K562 (cell line): ENCODE data around the gene RELA. TPM values are rescaled to one million over a fixed set of nuclear protein-coding genes. Genes with fewer than 3 reads are reported as not detected.
A peak's percentile ranks its signal among the peaks of the same experiment; 100 is the strongest.

Source experiments
- ATAC-seq: fragments of 200-7000 bp; cut with Tn5 transposase; 3 replicates; pipeline ENCODE4 v1.9.1; 2020; ENCODE audit warnings: moderate library complexity
- BruUV-seq: library from RNA; stranded (reverse); fragments of 400-500 nt; replicated peaks from 2 replicates; lab custom pipeline; 2021; lab: Mats Ljungman, UMichigan
- CTCF ChIA-PET: fragments of 300-600 bp; formaldehyde crosslinking; extraction: SDS; loops from one replicate; lab custom pipeline; 2021; ENCODE audit warnings: low intra/inter-chr PET ratio; lab: Yijun Ruan, JAX
- POLR2A ChIA-PET: fragments of 300-600, 350-650 bp; sonication (Branson Sonifier 250); formaldehyde crosslinking; extraction: SDS; loops from one replicate; lab custom pipeline; 2021; ENCODE audit warnings: antibody characterized with exemption, inconsistent platforms; lab: Yijun Ruan, JAX
- DNase-seq, 4 experiments: peaks; one replicate each; pipeline versions ENCODE4 v3.0.0 to v3.0.0-alpha.2; 2011 to 2018; ENCODE audit warnings: low spot score in 3 of 4, mixed read lengths in 3 of 4; ENCODE audit errors: extremely low read depth in 1 of 4
- FAIRE-seq: peaks from 2 replicates; lab custom pipeline; 2011; peaks lifted over from hg19 to GRCh38; lab: Jason Lieb, UNC
- H2AFZ ChIP-seq: 2 replicates; pipeline ENCODE4 v1.6.0; 2011; ENCODE audit warnings: low read depth, low read length, control low read depth, inconsistent platforms
- H3K27ac ChIP-seq: fragments of 200-600 bp; 3 replicates; pipeline ENCODE4 v1.8.0; 2011; ENCODE audit warnings: low read depth, mild to moderate bottlenecking, control low read depth, inconsistent platforms, low read length, moderate library complexity, mixed read lengths; ENCODE audit errors: extremely low read depth
- H3K27me3 ChIP-seq, 2 experiments: fragments of 300-600 bp in 1 of 2; 2 replicates in 1 of 2; 3 replicates in 1 of 2; pipeline versions ENCODE4 v1.6.0 to v1.8.0; 2011; ENCODE audit warnings: inconsistent platforms in 2 of 2, low read length in 2 of 2, mild to moderate bottlenecking in 1 of 2, mixed read lengths in 1 of 2, moderate library complexity in 1 of 2; ENCODE audit not compliant: control insufficient read depth in 2 of 2, insufficient read depth in 2 of 2
- H3K36me3 ChIP-seq: fragments of 300-600 bp; 3 replicates; pipeline ENCODE4 v1.8.0; 2011; ENCODE audit warnings: mild to moderate bottlenecking, low read length, inconsistent platforms; ENCODE audit not compliant: control insufficient read depth, insufficient read depth
- H3K4me1 ChIP-seq, 2 experiments: fragments of 200-600 bp in 1 of 2; replicated peaks in 1 of 2; 2 replicates in 1 of 2; 3 replicates in 1 of 2; pipeline versions ENCODE4 v1.5.1 to v1.8.0; 2011; ENCODE audit warnings: inconsistent platforms in 2 of 2, low read length in 2 of 2, mild to moderate bottlenecking in 1 of 2, mixed read lengths in 1 of 2, moderate library complexity in 1 of 2; ENCODE audit not compliant: control insufficient read depth in 2 of 2, insufficient read depth in 2 of 2
- H3K4me2 ChIP-seq: 2 replicates; pipeline ENCODE4 v1.6.1; 2011; ENCODE audit warnings: low read length, control low read depth, inconsistent platforms, mixed read lengths; ENCODE audit not compliant: insufficient read depth
- H3K4me3 ChIP-seq: fragments of 200-600 bp; sonication (generic), shearing (Covaris generic); 2 replicates; pipeline ENCODE4 v1.5.1; 2016; ENCODE audit warnings: control low read depth, inconsistent platforms
- H3K79me2 ChIP-seq: fragments of 200-600 bp; 3 replicates; pipeline ENCODE4 v1.8.0; 2011; ENCODE audit warnings: low read length, inconsistent platforms; ENCODE audit not compliant: control insufficient read depth, insufficient read depth
- H3K9ac ChIP-seq, 2 experiments: 2 replicates each; pipeline versions ENCODE4 v1.6.0 to v1.6.1; 2011; ENCODE audit warnings: low read depth in 2 of 2, low read length in 2 of 2, control low read depth in 1 of 2, inconsistent platforms in 1 of 2, mild to moderate bottlenecking in 1 of 2, mixed read lengths in 1 of 2; ENCODE audit not compliant: insufficient read depth in 1 of 2
- H3K9me1 ChIP-seq: one replicate; pipeline ENCODE4 v1.6.0; 2011; ENCODE audit warnings: inconsistent platforms, mild to moderate bottlenecking, low read length, moderate library complexity; ENCODE audit not compliant: control insufficient read depth, insufficient read depth
- H3K9me3 ChIP-seq: replicated peaks from 2 replicates; pipeline ENCODE4 v1.5.1; 2011; ENCODE audit warnings: low read depth, low read length, inconsistent platforms; ENCODE audit not compliant: control insufficient read depth, insufficient read depth
- H4K20me1 ChIP-seq: replicated peaks from 2 replicates; pipeline ENCODE4 v1.6.1; 2011; ENCODE audit warnings: low read length, inconsistent platforms, mixed read lengths; ENCODE audit not compliant: control insufficient read depth, insufficient read depth
- ESRRA ChIP-seq: fragments of 450-650 bp; IDR thresholded peaks from 2 replicates; pipeline ENCODE4 v1.6.1; 2014; ENCODE audit warnings: low read depth, mild to moderate bottlenecking, moderate library complexity, borderline replicate concordance
- HINFP ChIP-seq: fragments of 450-650 bp; conservative IDR thresholded peaks from 2 replicates; pipeline ENCODE4 v1.6.1; 2016; ENCODE audit warnings: missing genetic modification characterization, low read depth, mild to moderate bottlenecking, control low read depth, missing compliant biosample characterization
- RBFOX2 ChIP-seq: fragments of 200-400 bp; formaldehyde crosslinking; IDR thresholded peaks from 2 replicates; pipeline ENCODE4 v1.6.1; 2017; ENCODE audit warnings: low read depth, mild to moderate bottlenecking, low read length, moderate library complexity
- ZNF639 ChIP-seq, 2 experiments: fragments of 200-800 bp in 1 of 2; sonication (Bioruptor generic) in 1 of 2; sonication (generic) in 1 of 2; formaldehyde crosslinking in 1 of 2; IDR thresholded peaks in 1 of 2; conservative IDR thresholded peaks in 1 of 2; 2 replicates each; pipeline versions ENCODE4 v1.5.0 to v1.6.1; 2016 to 2020; ENCODE audit warnings: missing compliant biosample characterization in 1 of 2, missing genetic modification characterization in 1 of 2, missing genetic modification reagents in 1 of 2
- WGBS: fragments of 100-300 bp; shearing (Covaris generic); methylation state at CpG from one replicate; pipeline ENCODE4 v1.1.6; 2016; ENCODE audit warnings: low coverage, mixed read lengths; ENCODE audit not compliant: insufficient coverage; ENCODE audit errors: missing lambda C conversion rate; 5-methylcytosine and 5-hydroxymethylcytosine counted together
- in situ Hi-C: fragments of 300-500 bp; cut with MboI; formaldehyde crosslinking; loops from 4 replicates; pipeline ENCODE4 v1.15.0; 2018; ENCODE audit warnings: inconsistent platforms, mixed read lengths
- intact Hi-C: fragments of 100-400 bp; cut with micrococcal nuclease; formaldehyde crosslinking; loops from 2 replicates; pipeline ENCODE4 v1.14.2; 2022
- polyA plus RNA-seq, 8 experiments: library from polyadenylated mRNA; depleted of rRNA in 4 of 8; stranded (reverse) in 5 of 8; unstranded in 3 of 8; fragments of >200 nt; fragmentation: Nextera tagmentation in 2 of 8; fragmentation: Illumina TruSeq in 1 of 8; extraction: Ambion mirVana in 2 of 8; extraction: Trizol in 1 of 8; gene quantifications; 2 replicates each; pipeline versions ENCODE4 v1.2.1 to v1.2.3, GENCODE V29; 2011 to 2014; ENCODE audit warnings: inconsistent platforms in 1 of 8, missing spikeins in 1 of 8
- total RNA-seq, 7 experiments: library from RNA; depleted of rRNA in 6 of 7; stranded (reverse); fragments of >200 nt in 6 of 7; fragmentation: Illumina TruSeq in 2 of 7; extraction: Trizol in 2 of 7; gene quantifications; 2 replicates each; pipeline versions ENCODE4 v1.2.1 to v1.2.3, GENCODE V29; 2011 to 2021; ENCODE audit warnings: low replicate concordance in 1 of 7

RELA gene
- total and polyA plus RNA-seq, 9 of the 15 experiments (the other 6 are each of a cell fraction or from before 2014, with no cell fraction given): 6.0 to 67.4 (median 20.6) TPM

GRCh38 chr11:65617990-65618751 lies 44.5 kb downstream of the RELA start:
- H3K9me1 ChIP-seq: no peaks in the 10 kb centered on the region
- intact Hi-C loops: no loop called here
- DNase-seq: no peak
- H3K27me3 ChIP-seq: no peaks in the 10 kb centered on the region
- POLR2A ChIA-PET: interaction anchor here (0.7 to 1.0 kb wide), 2 partner anchors 9 to 14 kb away, joined by 3 to 5 read pairs; no protein-coding TSS in a partner anchor
- H3K79me2 ChIP-seq: peaks cover 43% of the 10 kb centered on the region
- H3K9ac ChIP-seq: peak overlapping the region in 1 of 2 experiments; percentile 97; a peak in 2 of 4 replicates
- H3K4me3 ChIP-seq: no peak overlapping the region
- FAIRE-seq: no peak
- no peaks in the 10 kb centered on the region; the same call in 1 of the 2 replicates for H4K20me1 ChIP-seq
- peaks cover 59% of the 10 kb centered on the region; the same call in 2 of the 3 replicates for H3K36me3 ChIP-seq
- no peaks in the 10 kb centered on the region for H3K9me3 ChIP-seq
- no peak overlapping the region for H3K27ac ChIP-seq
- CTCF ChIA-PET: no interaction called here
- WGBS: 94% methylated on average over 29 of the region's 33 CpGs
- BruUV-seq: no TSS peak
- in situ Hi-C loops: no loop called here
- H3K4me2 ChIP-seq: no peak overlapping the region
- ATAC-seq: no peak
- peaks cover 8 to 55% of the 10 kb centered on the region in 2 experiments; a peak in 4 of 5 replicates for H3K4me1 ChIP-seq
- peak; percentile 14; the same call in 1 of the 2 replicates for TF ChIP-seq RBFOX2
- no peak for TF ChIP-seq HINFP (tag)
- no peak for TF ChIP-seq ZNF639 (CRISPR knock-in tag; conservative IDR thresholded peaks at IDR 0.05 in 1 of 2, IDR thresholded peaks at IDR 0.05 in 1 of 2)
- no peak for TF ChIP-seq ESRRA
- H2AFZ ChIP-seq: no peak overlapping the region
